GM23338 (cell line): ENCODE results near the gene KCNIP1. TPM values are rescaled to one million over a fixed set of nuclear protein-coding genes. Genes with fewer than 3 reads are reported as not detected.

ENCODE experiments used
- ATAC-seq: fragments of 200-7000 bp; cut with Tn5 transposase; 3 replicates; pipeline ENCODE4 v1.9.1; 2020
- DNase-seq: peaks from one replicate; pipeline ENCODE4 v3.0.0-alpha.2; 2015; ENCODE audit warnings: low spot score
- H2AFZ ChIP-seq: fragments of 200-600 bp; sonication (generic); 2 replicates; pipeline ENCODE4 v1.8.0; 2016; ENCODE audit warnings: antibody characterized with exemption, mild to moderate bottlenecking, moderate library complexity
- H3F3A ChIP-seq: fragments of 200-600 bp; sonication (generic); replicated peaks from 2 replicates; pipeline ENCODE4 v1.8.0; 2017; ENCODE audit warnings: antibody characterized with exemption, mixed run types, low read depth
- H3K27ac ChIP-seq: fragments of 200-600 bp; sonication (generic); 2 replicates; pipeline ENCODE4 v1.6.1; 2016; ENCODE audit warnings: low read depth
- H3K27me3 ChIP-seq: fragments of 200-600 bp; sonication (generic); 2 replicates; pipeline ENCODE4 v1.8.0; 2016; ENCODE audit warnings: mild to moderate bottlenecking, mixed run types, moderate library complexity; ENCODE audit not compliant: insufficient read depth
- H3K36me3 ChIP-seq: fragments of 200-600 bp; sonication (generic); 2 replicates; pipeline ENCODE4 v1.8.0; 2016; ENCODE audit warnings: mild to moderate bottlenecking; ENCODE audit not compliant: insufficient read depth
- H3K4me1 ChIP-seq: fragments of 200-600 bp; sonication (generic); 2 replicates; pipeline ENCODE4 v1.8.0; 2016; ENCODE audit warnings: mild to moderate bottlenecking, moderate library complexity; ENCODE audit not compliant: insufficient read depth
- H3K4me2 ChIP-seq: fragments of 200-600 bp; sonication (generic); 2 replicates; pipeline ENCODE4 v1.7.1; 2017; ENCODE audit warnings: mixed run types
- H3K4me3 ChIP-seq: fragments of 200-600 bp; sonication (generic); 2 replicates; pipeline ENCODE4 v1.6.1; 2016; ENCODE audit warnings: mixed run types
- H3K79me2 ChIP-seq: fragments of 200-600 bp; sonication (generic); replicated peaks from 2 replicates; pipeline ENCODE4 v1.8.0; 2017; ENCODE audit warnings: mild to moderate bottlenecking; ENCODE audit not compliant: insufficient read depth
- H3K9me2 ChIP-seq: fragments of 200-600 bp; sonication (generic); 2 replicates; pipeline ENCODE4 v1.8.0; 2017; ENCODE audit not compliant: insufficient read depth
- H4K20me1 ChIP-seq: fragments of 200-600 bp; sonication (generic); replicated peaks from 2 replicates; pipeline ENCODE4 v1.8.0; 2017; ENCODE audit warnings: mild to moderate bottlenecking; ENCODE audit not compliant: insufficient read depth
- H3K27ac Mint-ChIP-seq: 2 replicates; pipeline ENCODE4 v1.8.0; 2020; ENCODE audit warnings: inconsistent platforms, mild to moderate bottlenecking, moderate library complexity, mixed read lengths
- H3K27me3 Mint-ChIP-seq: 3 replicates; pipeline ENCODE4 v1.8.0; 2022; ENCODE audit warnings: low read depth, mild to moderate bottlenecking, moderate library complexity, mixed read lengths, inconsistent platforms; ENCODE audit not compliant: insufficient read depth, poor library complexity
- H3K36me3 Mint-ChIP-seq: 3 replicates; pipeline ENCODE4 v1.8.0; 2021; ENCODE audit warnings: low read depth, mild to moderate bottlenecking, inconsistent platforms, moderate library complexity, mixed read lengths
- H3K4me1 Mint-ChIP-seq: 3 replicates; pipeline ENCODE4 v1.8.0; 2020; ENCODE audit warnings: mild to moderate bottlenecking, inconsistent platforms, mixed read lengths
- H3K4me3 Mint-ChIP-seq: 3 replicates; pipeline ENCODE4 v1.8.0; 2021; ENCODE audit warnings: moderate library complexity, mild to moderate bottlenecking, inconsistent platforms, mixed read lengths
- H3K9me3 Mint-ChIP-seq: 3 replicates; pipeline ENCODE4 v1.8.0; 2020; ENCODE audit warnings: moderate library complexity, mild to moderate bottlenecking, inconsistent platforms, mixed read lengths
- CREB1 ChIP-seq: fragments of 250-450 bp; sonication (Bioruptor Pico); IDR thresholded peaks from 2 replicates; pipeline ENCODE4 v1.5.0; 2020; ENCODE audit warnings: low read depth, mild to moderate bottlenecking, moderate library complexity
- CTCF ChIP-seq, 2 experiments: fragments of 200-600 bp in 1 of 2; sonication (generic) in 1 of 2; conservative IDR thresholded peaks; 2 replicates each; pipeline versions ENCODE4 v1.5.1 to v1.6.1; 2016 to 2017; ENCODE audit warnings: antibody characterized with exemption in 2 of 2, low read depth in 2 of 2, mild to moderate bottlenecking in 2 of 2, moderate library complexity in 1 of 2
- ETS1 ChIP-seq: IDR thresholded peaks from 2 replicates; pipeline ENCODE4 v1.6.1; 2016; ENCODE audit warnings: antibody characterized with exemption
- EZH2 ChIP-seq: fragments of 200-600 bp; sonication (generic); IDR thresholded peaks from one replicate; pipeline ENCODE4 v1.8.0; 2017; ENCODE audit warnings: antibody characterized with exemption, mild to moderate bottlenecking, low read depth; ENCODE audit not compliant: unreplicated experiment
- NANOG ChIP-seq: IDR thresholded peaks from 2 replicates; pipeline ENCODE4 v1.6.1; 2016; ENCODE audit warnings: antibody characterized with exemption, borderline replicate concordance
- POLR2AphosphoS5 ChIP-seq: IDR thresholded peaks from 2 replicates; pipeline ENCODE4 v1.6.1; 2016; ENCODE audit warnings: antibody characterized with exemption, low read depth
- REST ChIP-seq: IDR thresholded peaks from one replicate; pipeline ENCODE4 v1.6.1; 2018; ENCODE audit warnings: antibody characterized with exemption; ENCODE audit not compliant: unreplicated experiment
- STAT1 ChIP-seq: IDR thresholded peaks from one replicate; pipeline ENCODE4 v1.6.1; 2016; ENCODE audit warnings: antibody characterized with exemption; ENCODE audit not compliant: unreplicated experiment
- ZNF331 ChIP-seq: fragments of 250-450 bp; sonication (Bioruptor Pico); IDR thresholded peaks from 2 replicates; pipeline ENCODE4 v1.5.0; 2020; ENCODE audit warnings: low read depth, mild to moderate bottlenecking, moderate library complexity
- ZNF462 ChIP-seq: fragments of 250-450 bp; sonication (Bioruptor Pico); IDR thresholded peaks from 2 replicates; pipeline ENCODE4 v1.5.0; 2020; ENCODE audit warnings: mild to moderate bottlenecking, moderate library complexity
- polyA plus RNA-seq: library from polyadenylated mRNA; unstranded; fragments of >200 nt; fragmentation: Nextera tagmentation; extraction: Ambion mirVana; gene quantifications from 2 replicates; pipeline ENCODE4 v1.2.1, GENCODE V29; 2016
- total RNA-seq: library from RNA; depleted of rRNA; stranded (reverse); fragments of >200 nt; shearing (Covaris generic); gene quantifications from 2 replicates; pipeline ENCODE4 v1.2.3, GENCODE V29; 2014

KCNIP1 gene
- total and polyA plus RNA-seq, 2 experiments from 2014 or later, result 0.31 to 0.87 TPM

GRCh38 chr5:170691657-170692056 lies 187.8 kb downstream of the KCNIP1 start:
- Mint-ChIP-seq H3K9me3 (no peaks in the 10 kb centered on the region), H3K27ac (no peak overlapping the region), H3K4me3 (no peak overlapping the region), H3K4me1 (peaks cover 16% of the 10 kb centered on the region), H3K27me3 (no peaks in the 10 kb centered on the region), H3K36me3 (no peaks in the 10 kb centered on the region)
- Histone ChIP-seq H3K27me3 (no peaks in the 10 kb centered on the region), H2AFZ (no peak overlapping the region), H3K36me3 (no peaks in the 10 kb centered on the region), H3K4me1 (peaks cover 4% of the 10 kb centered on the region; the same call in 1 of the 2 replicates), H3F3A (no peaks in the 10 kb centered on the region), H3K4me3 (no peak overlapping the region), H4K20me1 (no peaks in the 10 kb centered on the region), H3K79me2 (no peaks in the 10 kb centered on the region), H3K4me2 (no peak overlapping the region), H3K27ac (no peak overlapping the region), H3K9me2 (no peaks in the 10 kb centered on the region)
- ATAC-seq (peak; percentile 92), DNase-seq (peak; percentile 80)
- TF ChIP-seq ETS1 (no peak), NANOG (no peak), ZNF331 (CRISPR knock-in tag) (no peak), CREB1 (CRISPR knock-in tag) (no peak), STAT1 (no peak), CTCF (conservative IDR thresholded peaks at IDR 0.05; ENCODE audit: low read depth in 2 of 2) (peak; percentile 77 to 93), EZH2 (no peak), REST (no peak), POLR2AphosphoS5 (no peak)

- H3K4me2 ChIP-seq, result no peak overlapping the region
- no peak overlapping the region for H3K4me3 ChIP-seq
- Mint-ChIP-seq H3K4me3 (no peak overlapping the region), H3K27me3 (peaks cover 1% of the 10 kb centered on the region), H3K27ac (no peak overlapping the region), H3K36me3 (no peaks in the 10 kb centered on the region), H3K4me1 (peaks cover 13% of the 10 kb centered on the region), H3K9me3 (no peaks in the 10 kb centered on the region)
- ATAC-seq, result peak; percentile 67
- H2AFZ ChIP-seq, result no peak overlapping the region
- no peaks in the 10 kb centered on the region for H3K79me2 ChIP-seq
- H3F3A ChIP-seq, result no peaks in the 10 kb centered on the region
- no peaks in the 10 kb centered on the region for H3K27me3 ChIP-seq
- peak; percentile 34 for DNase-seq
- H3K9me2 ChIP-seq, result no peaks in the 10 kb centered on the region
- no peaks in the 10 kb centered on the region for H4K20me1 ChIP-seq
- no peak overlapping the region for H3K27ac ChIP-seq
- H3K4me1 ChIP-seq, result peaks cover 3% of the 10 kb centered on the region; the same call in 1 of the 2 replicates
- no peaks in the 10 kb centered on the region for H3K36me3 ChIP-seq
- peak; percentile 7; the same call in 1 of the 2 replicates for TF ChIP-seq ZNF462 (CRISPR knock-in tag)
Measured at GRCh38 chr5:170693701-170694100, 189.9 kb downstream of the KCNIP1 start.
